ENCODE measurements around the gene TUBGCP6. TPM values are rescaled to one million over a fixed set of nuclear protein-coding genes. Genes with fewer than 3 reads are reported as not detected.

Gene TUBGCP6
- total RNA-seq, 1 donor from 2014 or later = 26.3 TPM

DNA sequence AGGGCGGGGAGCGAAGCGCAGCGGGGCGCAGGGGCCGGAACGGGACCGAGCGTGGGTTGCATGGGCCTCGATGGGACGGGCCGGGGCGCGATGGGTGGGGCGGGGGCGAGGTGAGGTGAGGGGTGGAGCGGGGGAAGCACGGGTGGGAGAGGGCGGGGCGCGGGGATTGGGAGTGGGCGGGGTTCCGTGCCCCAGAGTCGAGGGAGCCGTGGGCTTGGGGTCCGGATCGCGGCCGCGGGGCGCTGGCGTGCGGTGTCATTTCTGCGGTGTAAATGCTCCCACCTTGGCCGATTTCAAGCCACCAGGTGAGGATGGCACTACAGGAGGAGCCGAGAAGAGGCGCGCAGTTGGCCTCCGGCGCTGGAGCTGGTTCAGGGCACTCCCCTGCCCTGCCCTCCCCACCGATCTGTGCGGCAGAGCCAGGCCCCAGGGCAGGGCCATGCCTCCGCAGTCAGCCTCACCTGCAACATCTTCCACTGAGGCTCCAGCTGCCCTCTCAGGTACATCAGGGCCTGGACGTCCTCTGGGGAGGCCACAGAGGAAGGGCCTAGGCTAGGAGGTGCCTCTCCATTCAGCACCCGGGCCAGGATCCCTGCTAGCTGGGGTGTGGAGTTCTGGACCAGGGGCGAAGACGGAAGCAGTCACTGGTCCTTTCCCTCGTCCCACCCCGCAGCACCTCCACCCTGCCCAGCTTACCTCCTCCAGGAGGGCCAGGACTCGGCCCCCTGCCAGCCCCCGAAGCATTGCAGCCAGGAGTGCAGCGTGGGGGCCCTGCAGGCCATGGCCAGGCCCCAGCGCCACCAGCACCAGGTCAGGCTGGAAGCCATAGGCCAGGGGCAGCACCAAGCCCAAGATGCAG lies 620 bp upstream of the TUBGCP6 start:
- Histone ChIP-seq H4K20me1 (ENCODE audit: insufficient read depth, low read length) (peaks cover 65% of the 10 kb centered on the region), H2AFZ (ENCODE audit: low read depth, low read length) (peak overlapping the region; percentile 88), H3K4me2 (ENCODE audit: low read length) (peak overlapping the region; percentile 99), H3K4me1 (ENCODE audit: insufficient read depth, low read length) (peaks cover 42% of the 10 kb centered on the region), H3K9me3 (ENCODE audit: insufficient read depth, low read depth, low read length) (no peaks in the 10 kb centered on the region), H3K79me2 (ENCODE audit: insufficient read depth, low read length) (peaks cover 85% of the 10 kb centered on the region), H3K36me3 (ENCODE audit: insufficient read depth, low read length) (no peaks in the 10 kb centered on the region), H3K27ac (ENCODE audit: low read depth, low read length) (peak overlapping the region; percentile 90), H3K9ac (ENCODE audit: low read length) (peak overlapping the region; percentile 94), H3K4me3 (ENCODE audit: insufficient read depth, low read depth, low read length) (peak overlapping the region; percentile 83), H3K27me3 (ENCODE audit: insufficient read depth, low read length) (no peaks in the 10 kb centered on the region)
- H3K4me3 Mint-ChIP-seq (ENCODE audit: unreplicated experiment) = peak overlapping the region; percentile 97
- peaks cover 5% of the 10 kb centered on the region for H3K36me3 Mint-ChIP-seq (ENCODE audit: low read depth, unreplicated experiment)
- H3K27ac Mint-ChIP-seq (ENCODE audit: unreplicated experiment) = peak overlapping the region; percentile 98
- TF ChIP-seq, protein P1, sequence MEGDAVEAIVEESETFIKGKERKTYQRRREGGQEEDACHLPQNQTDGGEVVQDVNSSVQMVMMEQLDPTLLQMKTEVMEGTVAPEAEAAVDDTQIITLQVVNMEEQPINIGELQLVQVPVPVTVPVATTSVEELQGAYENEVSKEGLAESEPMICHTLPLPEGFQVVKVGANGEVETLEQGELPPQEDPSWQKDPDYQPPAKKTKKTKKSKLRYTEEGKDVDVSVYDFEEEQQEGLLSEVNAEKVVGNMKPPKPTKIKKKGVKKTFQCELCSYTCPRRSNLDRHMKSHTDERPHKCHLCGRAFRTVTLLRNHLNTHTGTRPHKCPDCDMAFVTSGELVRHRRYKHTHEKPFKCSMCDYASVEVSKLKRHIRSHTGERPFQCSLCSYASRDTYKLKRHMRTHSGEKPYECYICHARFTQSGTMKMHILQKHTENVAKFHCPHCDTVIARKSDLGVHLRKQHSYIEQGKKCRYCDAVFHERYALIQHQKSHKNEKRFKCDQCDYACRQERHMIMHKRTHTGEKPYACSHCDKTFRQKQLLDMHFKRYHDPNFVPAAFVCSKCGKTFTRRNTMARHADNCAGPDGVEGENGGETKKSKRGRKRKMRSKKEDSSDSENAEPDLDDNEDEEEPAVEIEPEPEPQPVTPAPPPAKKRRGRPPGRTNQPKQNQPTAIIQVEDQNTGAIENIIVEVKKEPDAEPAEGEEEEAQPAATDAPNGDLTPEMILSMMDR (IDR thresholded peaks at IDR 0.05; ENCODE audit: insufficient read depth, low read depth, low read length) = no peak
- no peak for TF ChIP-seq EZH2 (IDR thresholded peaks at IDR 0.05; ENCODE audit: insufficient read depth, low read length)
- DNase-seq (ENCODE audit: low read depth) (no peak), FAIRE-seq (no peak)
- peaks cover 14% of the 10 kb centered on the region for H3K4me1 Mint-ChIP-seq (ENCODE audit: low read depth, unreplicated experiment)
- no peaks in the 10 kb centered on the region for H3K27me3 Mint-ChIP-seq (ENCODE audit: low read depth, unreplicated experiment)
- H3K9me3 Mint-ChIP-seq (ENCODE audit: unreplicated experiment) = no peaks in the 10 kb centered on the region

- no peaks in the 10 kb centered on the region for H3K36me3 ChIP-seq (ENCODE audit: insufficient read depth, low read length)
- Mint-ChIP-seq H3K27me3 (ENCODE audit: low read depth, unreplicated experiment) (no peaks in the 10 kb centered on the region), H3K4me3 (ENCODE audit: unreplicated experiment) (peak overlapping the region; percentile 97), H3K4me1 (ENCODE audit: low read depth, unreplicated experiment) (peaks cover 12% of the 10 kb centered on the region), H3K27ac (ENCODE audit: unreplicated experiment) (peak overlapping the region; percentile 91), H3K9me3 (ENCODE audit: unreplicated experiment) (no peaks in the 10 kb centered on the region), H3K36me3 (ENCODE audit: low read depth, unreplicated experiment) (peaks cover 5% of the 10 kb centered on the region)
- peak overlapping the region; percentile 99 for H3K4me2 ChIP-seq (ENCODE audit: low read length)
- H3K79me2 ChIP-seq (ENCODE audit: insufficient read depth, low read length) = peaks cover 88% of the 10 kb centered on the region
- H4K20me1 ChIP-seq (ENCODE audit: insufficient read depth, low read length) = peaks cover 66% of the 10 kb centered on the region
- no peak for FAIRE-seq
- peak overlapping the region; percentile 47 for H3K27ac ChIP-seq (ENCODE audit: low read depth, low read length)
- no peaks in the 10 kb centered on the region for H3K27me3 ChIP-seq (ENCODE audit: insufficient read depth, low read length)
- peak overlapping the region; percentile 83 for H3K4me3 ChIP-seq (ENCODE audit: insufficient read depth, low read depth, low read length)
- peak overlapping the region; percentile 94 for H3K9ac ChIP-seq (ENCODE audit: low read length)
- TF ChIP-seq, protein P1 (IDR thresholded peaks at IDR 0.05; ENCODE audit: insufficient read depth, low read depth, low read length) = no peak
- no peak for TF ChIP-seq EZH2 (IDR thresholded peaks at IDR 0.05; ENCODE audit: insufficient read depth, low read length)
- peaks cover 35% of the 10 kb centered on the region for H3K4me1 ChIP-seq (ENCODE audit: insufficient read depth, low read length)
- DNase-seq (ENCODE audit: low read depth) = no peak
- no peaks in the 10 kb centered on the region for H3K9me3 ChIP-seq (ENCODE audit: insufficient read depth, low read depth, low read length)
- H2AFZ ChIP-seq (ENCODE audit: low read depth, low read length) = peak overlapping the region; percentile 68
Measured at GRCh38 chr22:50243685-50244419, 971 bp downstream of the TUBGCP6 start.
